Nephron (organoid): ENCODE measurements around the gene KIF25.

Experiments used
- H3K27ac Mint-ChIP-seq, 3 experiments: 2 replicates each; pipeline ENCODE4 v1.8.0; 2020; ENCODE audit warnings: mixed read lengths in 3 of 3, mild to moderate bottlenecking in 2 of 3, moderate library complexity in 1 of 3
- H3K27me3 Mint-ChIP-seq: 2 replicates; pipeline ENCODE4 v1.8.0; 2021; ENCODE audit warnings: low read depth, mild to moderate bottlenecking, moderate library complexity, mixed read lengths
- H3K36me3 Mint-ChIP-seq: 2 replicates; pipeline ENCODE4 v1.8.0; 2020; ENCODE audit warnings: low read depth, mixed read lengths
- H3K4me1 Mint-ChIP-seq: 2 replicates; pipeline ENCODE4 v1.8.0; 2020; ENCODE audit warnings: mixed read lengths
- H3K4me3 Mint-ChIP-seq, 3 experiments: 2 replicates each; pipeline ENCODE4 v1.8.0; 2020; ENCODE audit warnings: mild to moderate bottlenecking in 3 of 3, mixed read lengths in 3 of 3, moderate library complexity in 2 of 3
- H3K9me3 Mint-ChIP-seq: 2 replicates; pipeline ENCODE4 v1.8.0; 2020; ENCODE audit warnings: mixed read lengths
- TF ChIP-seq, protein P1 (sequence below), 3 experiments: fragments of 200-600 bp; sonication (generic); IDR thresholded peaks; one replicate each; pipeline ENCODE4 v1.5.0; 2021; ENCODE audit warnings: antibody characterized with exemption in 3 of 3; ENCODE audit not compliant: unreplicated experiment in 3 of 3

The KIF25 gene

GRCh38 chr6:168062346-168063289 lies 65.1 kb downstream of the KIF25 start:
- Mint-ChIP-seq H3K36me3 (no peaks in the 10 kb centered on the region), H3K4me1 (peaks cover 12% of the 10 kb centered on the region), H3K9me3 (no peaks in the 10 kb centered on the region), H3K27ac (no peak overlapping the region), H3K4me3 (no peak overlapping the region), H3K27me3 (peaks cover 3% of the 10 kb centered on the region)
- TF ChIP-seq, protein P1, sequence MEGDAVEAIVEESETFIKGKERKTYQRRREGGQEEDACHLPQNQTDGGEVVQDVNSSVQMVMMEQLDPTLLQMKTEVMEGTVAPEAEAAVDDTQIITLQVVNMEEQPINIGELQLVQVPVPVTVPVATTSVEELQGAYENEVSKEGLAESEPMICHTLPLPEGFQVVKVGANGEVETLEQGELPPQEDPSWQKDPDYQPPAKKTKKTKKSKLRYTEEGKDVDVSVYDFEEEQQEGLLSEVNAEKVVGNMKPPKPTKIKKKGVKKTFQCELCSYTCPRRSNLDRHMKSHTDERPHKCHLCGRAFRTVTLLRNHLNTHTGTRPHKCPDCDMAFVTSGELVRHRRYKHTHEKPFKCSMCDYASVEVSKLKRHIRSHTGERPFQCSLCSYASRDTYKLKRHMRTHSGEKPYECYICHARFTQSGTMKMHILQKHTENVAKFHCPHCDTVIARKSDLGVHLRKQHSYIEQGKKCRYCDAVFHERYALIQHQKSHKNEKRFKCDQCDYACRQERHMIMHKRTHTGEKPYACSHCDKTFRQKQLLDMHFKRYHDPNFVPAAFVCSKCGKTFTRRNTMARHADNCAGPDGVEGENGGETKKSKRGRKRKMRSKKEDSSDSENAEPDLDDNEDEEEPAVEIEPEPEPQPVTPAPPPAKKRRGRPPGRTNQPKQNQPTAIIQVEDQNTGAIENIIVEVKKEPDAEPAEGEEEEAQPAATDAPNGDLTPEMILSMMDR (IDR thresholded peaks at IDR 0.05; ENCODE audit: unreplicated experiment in 3 of 3) = no peak

GRCh38 chr6:168063431-168063830 lies 66.0 kb downstream of the KIF25 start:
- Mint-ChIP-seq H3K4me3 (no peak overlapping the region), H3K9me3 (no peaks in the 10 kb centered on the region), H3K27ac (no peak overlapping the region), H3K4me1 (peaks cover 13% of the 10 kb centered on the region), H3K27me3 (peaks cover 6% of the 10 kb centered on the region), H3K36me3 (no peaks in the 10 kb centered on the region)
- TF ChIP-seq, protein P1 (IDR thresholded peaks at IDR 0.05; ENCODE audit: unreplicated experiment in 3 of 3) = no peak

- Mint-ChIP-seq H3K27me3 (peaks cover 7% of the 10 kb centered on the region), H3K36me3 (no peaks in the 10 kb centered on the region), H3K27ac (no peak overlapping the region), H3K4me1 (peaks cover 13% of the 10 kb centered on the region), H3K4me3 (no peak overlapping the region), H3K9me3 (no peaks in the 10 kb centered on the region)
- TF ChIP-seq, protein P1 (IDR thresholded peaks at IDR 0.05; ENCODE audit: unreplicated experiment in 3 of 3) = no peak
These were observed 66.8 kb downstream of the KIF25 start for GRCh38 chr6:168064226-168064807.

- TF ChIP-seq, protein P1 (IDR thresholded peaks at IDR 0.05; ENCODE audit: unreplicated experiment in 3 of 3) = no peak
- H3K36me3 Mint-ChIP-seq = no peaks in the 10 kb centered on the region
- H3K4me1 Mint-ChIP-seq = peaks cover 7% of the 10 kb centered on the region
- no peaks in the 10 kb centered on the region for H3K9me3 Mint-ChIP-seq
- H3K27ac Mint-ChIP-seq = peak overlapping the region in 1 of 3 experiments; percentile 37
- H3K4me3 Mint-ChIP-seq = no peak overlapping the region
- peaks cover 20% of the 10 kb centered on the region for H3K27me3 Mint-ChIP-seq
These were observed 69.7 kb downstream of the KIF25 start for GRCh38 chr6:168067081-168067759.

- Mint-ChIP-seq H3K4me3 (no peak overlapping the region), H3K27me3 (peaks cover 17% of the 10 kb centered on the region), H3K27ac (no peak overlapping the region), H3K4me1 (peaks cover 7% of the 10 kb centered on the region), H3K9me3 (no peaks in the 10 kb centered on the region), H3K36me3 (no peaks in the 10 kb centered on the region)
- TF ChIP-seq, protein P1 (IDR thresholded peaks at IDR 0.05; ENCODE audit: unreplicated experiment in 3 of 3) = no peak
These were observed 73.3 kb downstream of the KIF25 start for GRCh38 chr6:168070804-168071203.
